ENCODE measurements around the gene NOS1AP.
"Not testable (repeated sequence)": the region's sequence is repeated elsewhere in the genome, so short reads cannot be mapped to it uniquely, and the experiment has no call there.

Gene NOS1AP

DNA sequence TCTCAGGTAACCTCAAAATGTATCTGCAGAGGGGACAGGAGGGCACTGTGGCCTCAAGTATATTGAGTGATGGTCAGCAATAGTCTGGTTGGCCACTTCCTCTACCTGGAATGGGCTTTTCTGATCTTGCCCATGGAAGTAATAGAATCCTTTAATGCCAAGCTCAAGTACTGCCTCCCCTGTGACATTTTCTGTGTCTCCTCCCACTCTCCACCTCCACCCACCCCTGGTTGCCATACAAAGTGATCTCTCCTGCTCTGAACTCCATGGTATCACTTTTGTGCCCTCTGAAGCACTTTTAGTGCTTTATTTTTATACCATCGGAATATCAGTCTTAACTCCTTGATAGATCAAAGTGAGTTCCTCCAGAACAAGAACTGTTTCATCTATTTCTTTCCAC, 9.2 kb upstream of the NOS1AP start:
- no peak for DNase-seq

DNA sequence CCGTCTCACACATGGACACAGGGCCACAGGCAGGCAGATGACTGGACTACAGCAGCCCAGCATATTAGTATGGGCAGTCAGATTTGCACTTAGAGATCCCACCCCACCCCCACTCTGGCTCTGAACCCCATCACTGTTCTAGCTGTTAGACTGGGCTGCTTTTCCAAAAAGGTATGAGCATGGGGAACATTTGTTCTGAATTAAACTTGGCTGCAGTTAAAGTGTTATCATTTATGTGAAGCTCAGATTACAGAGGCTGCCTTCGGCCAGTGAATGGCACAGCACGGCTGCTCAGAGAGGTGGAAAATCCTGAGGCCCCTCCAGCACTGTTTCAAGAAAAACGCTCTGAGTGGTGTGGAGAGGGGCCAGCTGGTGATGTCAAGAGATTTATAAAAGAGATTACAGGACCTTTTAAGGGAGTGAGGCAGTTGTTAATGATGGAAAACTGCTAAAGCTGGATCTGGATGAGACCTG, 6.9 kb upstream of the NOS1AP start:
- DNase-seq = no peak

DNA sequence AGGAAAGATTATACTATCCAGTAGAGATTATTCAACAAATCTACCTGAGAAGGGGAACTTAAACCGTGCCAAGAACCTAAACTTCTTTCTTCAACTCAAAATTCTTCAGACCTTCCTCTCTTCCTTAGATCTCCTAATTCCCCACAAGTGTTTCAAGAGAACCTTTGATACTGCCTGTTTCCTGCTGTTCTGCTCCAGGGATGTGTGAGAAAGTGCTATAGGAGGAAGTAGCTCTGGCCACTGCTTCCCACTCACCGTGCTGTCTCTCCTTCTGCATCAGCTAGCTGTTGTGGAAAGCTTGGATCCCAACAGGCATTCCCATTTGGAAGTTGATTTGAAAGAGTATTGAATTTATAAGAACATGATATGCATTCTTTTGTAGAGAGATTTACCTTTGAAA, 4.5 kb upstream of the NOS1AP start:
- no peak for DNase-seq

DNA sequence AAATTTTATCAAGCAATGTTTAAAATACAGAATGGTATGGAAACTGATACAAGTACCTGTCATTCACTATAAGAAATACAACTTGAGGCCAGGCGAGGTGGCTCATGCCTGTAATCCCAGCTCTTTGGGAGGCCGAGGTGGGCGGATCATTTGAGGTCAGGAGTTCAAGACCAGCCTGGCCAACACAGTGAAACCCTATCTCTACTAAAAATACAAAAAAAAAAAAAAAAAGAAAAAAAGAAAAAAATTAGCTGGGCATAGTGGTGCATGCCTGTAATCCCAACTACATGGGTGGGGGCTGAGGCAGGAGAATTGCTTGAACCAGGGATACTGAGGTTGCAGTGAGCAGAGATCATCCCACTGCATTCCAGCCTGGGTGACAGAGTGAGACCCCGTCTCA, 2.7 kb upstream of the NOS1AP start:
- DNase-seq = not testable (repeated sequence)

DNA sequence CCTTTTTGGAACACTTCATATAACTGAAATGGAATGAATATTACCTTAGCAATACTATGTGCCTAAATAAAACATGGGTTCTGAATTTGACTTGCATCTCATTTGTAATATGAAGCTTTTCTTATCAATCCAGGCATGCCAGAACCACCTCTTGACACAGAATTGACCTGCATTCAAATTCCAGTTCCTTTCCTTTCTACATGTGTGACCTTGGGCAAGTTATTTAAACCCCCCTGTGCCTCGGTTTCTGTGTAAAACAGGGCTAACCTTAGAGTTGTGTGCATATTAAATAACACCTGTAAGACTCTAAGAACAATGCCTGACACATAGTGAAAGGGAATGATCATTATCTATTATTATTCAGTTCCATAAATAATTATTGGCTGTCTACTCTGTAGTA, 2.0 kb upstream of the NOS1AP start:
- DNase-seq = no peak

DNA sequence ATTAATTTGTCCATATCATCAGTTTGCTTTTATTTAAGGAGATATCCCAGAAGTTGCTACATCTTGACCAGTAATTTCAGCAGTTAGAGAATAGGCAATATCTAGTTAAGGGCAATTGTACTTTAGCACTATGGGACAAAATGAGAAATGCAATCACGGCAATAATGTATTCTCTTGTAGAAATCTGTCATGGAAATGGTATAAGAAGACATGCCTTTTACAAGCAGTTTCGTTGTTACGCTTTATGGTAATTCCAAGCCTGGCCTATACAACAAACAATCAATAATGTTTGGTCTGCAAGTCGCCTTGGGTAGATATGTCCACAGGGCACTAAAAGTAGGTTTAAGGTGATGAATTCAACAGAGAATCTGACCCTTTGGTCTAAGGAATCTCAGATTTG, 1.2 kb upstream of the NOS1AP start:
- no peak for DNase-seq

DNA sequence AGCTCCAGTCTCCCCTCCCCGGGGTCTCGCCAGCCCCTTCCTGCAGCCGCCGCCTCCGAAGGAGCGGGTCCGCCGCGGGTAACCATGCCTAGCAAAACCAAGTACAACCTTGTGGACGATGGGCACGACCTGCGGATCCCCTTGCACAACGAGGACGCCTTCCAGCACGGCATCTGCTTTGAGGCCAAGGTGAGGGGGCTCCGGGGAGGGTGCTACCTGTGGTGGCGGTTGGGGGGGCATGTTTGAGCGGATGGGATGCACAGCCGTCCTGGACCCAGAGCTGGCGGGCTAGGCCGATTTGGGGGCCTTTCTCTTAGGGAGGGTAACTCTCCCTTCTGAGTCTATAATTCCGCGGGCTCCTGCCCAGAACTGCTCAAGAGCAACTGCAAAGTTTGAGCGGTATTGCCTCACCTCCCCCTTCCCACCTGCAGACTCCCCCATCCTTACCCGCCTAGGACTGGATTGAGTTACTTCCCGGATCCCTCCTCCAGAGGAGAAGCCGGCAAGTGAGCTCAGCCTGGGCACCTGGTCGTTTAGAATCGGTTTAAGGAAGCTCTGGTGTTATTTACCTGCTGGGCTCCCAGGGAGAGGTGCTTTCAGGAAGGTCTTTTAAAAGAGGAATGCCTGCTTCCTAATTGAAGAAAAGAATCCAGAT, 730 bp downstream of the NOS1AP start:
- no peak for DNase-seq

- DNase-seq = no peak
Observed at GRCh38 chr1:162070825-162071224, 1.3 kb downstream of the NOS1AP start.

DNA sequence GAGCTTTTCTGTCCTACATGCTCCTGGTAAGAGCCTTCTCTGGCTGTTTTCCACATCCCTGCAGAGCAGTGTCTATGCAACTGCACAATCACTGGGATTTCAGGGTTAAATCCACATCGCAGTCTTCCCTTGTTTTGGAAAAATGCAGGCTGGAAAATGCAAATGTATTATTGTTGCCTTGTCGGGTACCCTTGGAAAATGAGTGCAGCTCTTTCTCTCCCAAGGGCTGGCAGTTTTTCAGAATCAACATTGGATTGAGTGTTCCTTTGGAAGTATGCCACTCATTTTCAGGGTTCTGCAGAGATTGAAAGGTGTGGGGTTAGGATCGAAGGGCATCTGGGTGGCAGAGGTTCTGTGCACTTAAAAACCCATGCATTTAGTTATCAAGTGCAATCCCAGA, 3.2 kb downstream of the NOS1AP start:
- no peak for DNase-seq

- DNase-seq = no peak
Observed at GRCh38 chr1:162074276-162075005, 5.0 kb downstream of the NOS1AP start.

GRCh38 chr1:162075862-162076261, 6.4 kb downstream of the NOS1AP start:
- no peak for DNase-seq

- DNase-seq = no peak
Observed at GRCh38 chr1:162077648-162078299, 8.3 kb downstream of the NOS1AP start.

- DNase-seq = no peak
Observed at GRCh38 chr1:162079030-162079429, 9.5 kb downstream of the NOS1AP start.

GRCh38 chr1:162080472-162081015, 11.1 kb downstream of the NOS1AP start:
- no peak for DNase-seq

DNA sequence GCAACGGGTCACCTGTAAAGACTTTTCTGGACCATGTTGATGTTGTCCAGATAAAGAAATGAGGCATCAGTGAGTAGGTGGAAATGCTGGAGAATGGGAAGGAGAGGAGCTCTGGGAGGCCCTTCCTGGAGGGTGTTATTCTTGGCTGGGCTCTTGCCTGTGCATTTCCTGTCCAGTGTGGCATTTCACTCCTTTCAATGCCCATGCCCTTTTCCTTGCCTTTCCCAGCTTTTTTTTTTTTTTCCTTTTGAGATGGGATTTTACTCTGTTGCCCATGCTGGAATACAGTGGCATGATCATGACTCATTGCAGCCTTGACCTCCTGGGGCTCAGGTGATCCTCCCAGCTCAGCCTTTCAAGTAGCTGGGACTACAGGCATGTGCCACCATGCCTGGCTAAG, 11.8 kb downstream of the NOS1AP start:
- no peak for DNase-seq

- not testable (repeated sequence) for DNase-seq
Observed at GRCh38 chr1:162082080-162082479, 12.6 kb downstream of the NOS1AP start.

- no peak for DNase-seq
Observed at GRCh38 chr1:162083273-162083672, 13.8 kb downstream of the NOS1AP start.

DNA sequence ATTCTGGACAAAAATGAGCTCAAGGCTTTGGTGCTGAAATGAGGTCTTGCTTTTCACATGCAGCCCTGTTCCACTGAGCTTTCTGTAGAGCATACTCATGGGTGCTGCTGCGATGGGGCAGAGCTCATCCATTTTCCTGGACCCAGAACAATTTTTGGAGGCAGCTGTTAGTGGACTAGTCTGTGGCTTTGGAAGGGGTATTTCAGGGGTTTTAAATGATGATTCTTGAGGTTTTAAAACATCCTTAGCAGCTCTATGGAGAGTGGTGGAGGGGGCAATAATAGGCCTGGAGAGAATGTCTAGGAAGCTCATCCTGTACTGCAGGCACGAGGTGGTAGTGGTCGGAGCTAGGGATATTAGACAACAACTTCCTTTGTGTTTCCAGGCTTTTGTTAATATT, 16.5 kb downstream of the NOS1AP start:
- DNase-seq = no peak

GRCh38 chr1:162087111-162087510, 17.6 kb downstream of the NOS1AP start:
- DNase-seq = no peak

- no peak for DNase-seq
Observed at GRCh38 chr1:162087574-162087973, 18.1 kb downstream of the NOS1AP start.

- DNase-seq = no peak
Observed at GRCh38 chr1:162088281-162088969, 18.9 kb downstream of the NOS1AP start.

- no peak for DNase-seq
Observed at GRCh38 chr1:162089748-162090147, 20.3 kb downstream of the NOS1AP start.

DNA sequence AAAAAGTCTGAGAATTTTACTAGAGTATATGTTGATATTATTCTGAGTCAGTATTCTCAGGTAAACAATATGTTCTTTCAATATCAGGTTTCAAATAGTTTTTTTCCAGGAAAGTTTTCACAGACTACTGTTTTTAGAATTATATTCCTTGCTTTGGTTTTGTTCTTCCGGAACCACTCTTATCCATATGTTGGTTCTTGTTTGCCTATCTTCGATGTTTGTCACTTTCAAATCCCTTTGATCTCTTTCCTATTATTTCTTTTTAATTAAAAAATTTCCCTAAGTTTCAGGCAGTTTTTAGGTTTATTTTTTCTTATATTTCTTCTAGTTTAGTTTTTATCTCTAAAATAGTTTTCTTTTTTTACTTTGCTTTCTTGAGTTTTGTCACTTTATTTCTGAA, 20.9 kb downstream of the NOS1AP start:
- no peak for DNase-seq
